ENCODE results near the gene LCN15. TPM values are rescaled to one million over a fixed set of nuclear protein-coding genes. Genes with fewer than 3 reads are reported as not detected.

LCN15 gene
- polyA plus RNA-seq, 1 experiment: not detected

GRCh38 chr9:136744773-136745172, 19.5 kb downstream of the LCN15 start:
- CTCF ChIA-PET: interaction anchor here (1.0 to 1.5 kb wide), 4 partner anchors 14 to 37 kb away, joined by 3 to 6 read pairs (median 4); partner anchors contain the start of gene LCN8
- Histone ChIP-seq H3K4me3 (ENCODE audit: low read depth, low read length) (no peak overlapping the region), H3K36me3 (ENCODE audit: control insufficient read depth, insufficient read depth, low read length) (no peaks in the 10 kb centered on the region), H3K27me3 (ENCODE audit: control insufficient read depth, insufficient read depth, low read length) (peaks cover 8% of the 10 kb centered on the region)
- no peak for TF ChIP-seq CTCF (IDR thresholded peaks at IDR 0.05; ENCODE audit: insufficient read depth, low read depth, low read length)
- DNase-seq (ENCODE audit: low read depth): no peak
- POLR2A ChIA-PET: no interaction called here

GRCh38 chr9:136743639-136744211, 20.6 kb downstream of the LCN15 start:
- POLR2A ChIA-PET: no interaction called here
- CTCF ChIA-PET: interaction anchor here (1.0 to 1.5 kb wide), 5 partner anchors 15 to 38 kb away, joined by 3 to 4 read pairs (median 3); partner anchors contain the start of gene LCN8
- Histone ChIP-seq H3K4me3 (ENCODE audit: low read depth, low read length) (no peak overlapping the region), H3K36me3 (ENCODE audit: control insufficient read depth, insufficient read depth, low read length) (no peaks in the 10 kb centered on the region), H3K27me3 (ENCODE audit: control insufficient read depth, insufficient read depth, low read length) (peaks cover 8% of the 10 kb centered on the region)
- DNase-seq (ENCODE audit: low read depth): no peak
- no peak for TF ChIP-seq CTCF (IDR thresholded peaks at IDR 0.05; ENCODE audit: insufficient read depth, low read depth, low read length)

GRCh38 chr9:136742591-136743391, 21.5 kb downstream of the LCN15 start, which contains the start of gene LCN10:
LCN10 (minus strand) TSS chr9:136742940; CDS start chr9:136742903, 37 bp downstream.
- Histone ChIP-seq H3K36me3 (ENCODE audit: control insufficient read depth, insufficient read depth, low read length) (no peaks in the 10 kb centered on the region), H3K4me3 (ENCODE audit: low read depth, low read length) (no peak within 1 kb of the TSS), H3K27me3 (ENCODE audit: control insufficient read depth, insufficient read depth, low read length) (peaks cover 11% of the 10 kb centered on the region)
- CTCF ChIA-PET: interaction anchor here (1.0 to 1.4 kb wide), 2 partner anchors 18 to 27 kb away, joined by 3 read pairs; no protein-coding TSS in a partner anchor
- TF ChIP-seq CTCF (IDR thresholded peaks at IDR 0.05; ENCODE audit: insufficient read depth, low read depth, low read length): peak; percentile 29; the same call in 1 of the 2 replicates
- no peak for DNase-seq (ENCODE audit: low read depth)
- POLR2A ChIA-PET: no interaction called here

- ChIA-PET CTCF (interaction anchor here (1.0 kb wide), 1 partner anchor 19 kb away, joined by 4 read pairs; no protein-coding TSS in a partner anchor), POLR2A (no interaction called here)
- H3K36me3 ChIP-seq (ENCODE audit: control insufficient read depth, insufficient read depth, low read length): no peaks in the 10 kb centered on the region
- DNase-seq (ENCODE audit: low read depth): no peak
- peaks cover 11% of the 10 kb centered on the region for H3K27me3 ChIP-seq (ENCODE audit: control insufficient read depth, insufficient read depth, low read length)
- H3K4me3 ChIP-seq (ENCODE audit: low read depth, low read length): no peak overlapping the region
- TF ChIP-seq CTCF (IDR thresholded peaks at IDR 0.05; ENCODE audit: insufficient read depth, low read depth, low read length): no peak
Observed at GRCh38 chr9:136741883-136742571, 22.3 kb downstream of the LCN15 start.

Data from BJ (cell line).